Measurements from ENCODE around the gene MFAP2.

The MFAP2 gene

DNA sequence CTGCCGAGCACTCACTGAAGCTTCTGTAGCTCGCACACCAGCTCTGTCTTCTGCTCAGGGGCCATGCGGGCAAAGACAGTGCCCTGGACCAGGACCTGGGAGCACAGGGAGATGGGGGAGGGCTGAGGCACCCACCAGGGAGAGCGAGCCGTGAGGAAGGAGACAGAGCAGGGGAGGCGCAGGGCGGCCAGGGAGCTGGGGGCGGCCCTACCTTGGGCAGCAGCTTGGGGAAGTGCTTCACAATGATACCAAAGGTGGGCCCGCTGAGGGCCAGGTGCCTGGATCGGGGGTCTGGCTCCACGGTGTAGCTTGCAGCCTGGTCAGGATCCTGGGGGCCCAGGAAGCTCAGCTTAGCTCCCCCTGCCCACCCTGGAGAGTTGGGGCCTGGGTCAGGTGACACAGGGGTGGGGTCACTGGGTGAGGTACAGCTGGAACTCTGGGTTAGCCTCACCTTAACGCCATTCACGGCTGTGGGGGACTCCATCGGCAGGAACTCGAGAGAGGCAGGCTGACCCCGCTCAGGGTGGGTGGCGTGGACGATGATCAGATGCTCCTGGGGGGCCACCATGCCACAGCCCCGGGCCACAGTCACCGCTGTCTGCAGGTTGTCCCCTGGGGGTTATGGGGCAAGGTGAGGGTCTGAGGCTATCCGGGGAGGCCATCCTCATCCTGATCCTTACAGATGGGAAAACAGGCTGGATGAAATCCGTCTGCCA is 9.4 kb upstream of the MFAP2 start:
- no peaks in the 10 kb centered on the region for H3K27me3 ChIP-seq (replicated peaks)
- in situ Hi-C loops (cut with HindIII; ENCODE audit: low pct_ligation_motif_present, low sequenced_read_pairs), result no loop called here
- H3K27ac ChIP-seq, result no peak overlapping the region
- H3K4me3 ChIP-seq (ENCODE audit: low read depth, low read length), result no peak overlapping the region
- DNase-seq, result no peak
- TF ChIP-seq, protein P1, sequence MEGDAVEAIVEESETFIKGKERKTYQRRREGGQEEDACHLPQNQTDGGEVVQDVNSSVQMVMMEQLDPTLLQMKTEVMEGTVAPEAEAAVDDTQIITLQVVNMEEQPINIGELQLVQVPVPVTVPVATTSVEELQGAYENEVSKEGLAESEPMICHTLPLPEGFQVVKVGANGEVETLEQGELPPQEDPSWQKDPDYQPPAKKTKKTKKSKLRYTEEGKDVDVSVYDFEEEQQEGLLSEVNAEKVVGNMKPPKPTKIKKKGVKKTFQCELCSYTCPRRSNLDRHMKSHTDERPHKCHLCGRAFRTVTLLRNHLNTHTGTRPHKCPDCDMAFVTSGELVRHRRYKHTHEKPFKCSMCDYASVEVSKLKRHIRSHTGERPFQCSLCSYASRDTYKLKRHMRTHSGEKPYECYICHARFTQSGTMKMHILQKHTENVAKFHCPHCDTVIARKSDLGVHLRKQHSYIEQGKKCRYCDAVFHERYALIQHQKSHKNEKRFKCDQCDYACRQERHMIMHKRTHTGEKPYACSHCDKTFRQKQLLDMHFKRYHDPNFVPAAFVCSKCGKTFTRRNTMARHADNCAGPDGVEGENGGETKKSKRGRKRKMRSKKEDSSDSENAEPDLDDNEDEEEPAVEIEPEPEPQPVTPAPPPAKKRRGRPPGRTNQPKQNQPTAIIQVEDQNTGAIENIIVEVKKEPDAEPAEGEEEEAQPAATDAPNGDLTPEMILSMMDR (IDR thresholded peaks at IDR 0.05; ENCODE audit: low read depth, low read length, missing control alignments), result no peak
- peaks cover 18% of the 10 kb centered on the region for H3K36me3 ChIP-seq (replicated peaks)

DNA sequence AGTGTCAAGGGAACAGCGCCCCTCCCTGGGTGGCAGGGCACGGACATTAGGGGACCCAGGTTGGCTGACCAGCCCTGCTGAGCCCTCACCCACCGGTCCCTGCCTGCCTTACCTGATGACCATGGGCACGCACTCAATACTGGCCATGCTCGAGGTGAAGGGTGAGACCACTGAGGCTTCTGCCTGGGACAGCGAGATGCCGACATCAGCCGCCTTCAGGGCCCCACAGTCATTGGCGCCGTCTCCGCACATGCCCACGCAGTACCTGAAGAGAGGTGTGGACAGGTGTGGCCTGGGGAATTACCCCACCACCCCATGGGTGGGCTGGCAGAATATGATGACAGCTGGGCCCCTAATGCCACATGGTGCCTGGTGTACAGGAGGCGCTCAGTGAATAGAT is 7.8 kb upstream of the MFAP2 start:
- in situ Hi-C loops (cut with HindIII; ENCODE audit: low pct_ligation_motif_present, low sequenced_read_pairs), result no loop called here
- DNase-seq, result no peak
- Histone ChIP-seq H3K27me3 (replicated peaks) (no peaks in the 10 kb centered on the region), H3K27ac (no peak overlapping the region), H3K4me3 (ENCODE audit: low read depth, low read length) (no peak overlapping the region), H3K36me3 (replicated peaks) (peaks cover 18% of the 10 kb centered on the region)
- TF ChIP-seq, protein P1 (IDR thresholded peaks at IDR 0.05; ENCODE audit: low read depth, low read length, missing control alignments), result no peak

DNA sequence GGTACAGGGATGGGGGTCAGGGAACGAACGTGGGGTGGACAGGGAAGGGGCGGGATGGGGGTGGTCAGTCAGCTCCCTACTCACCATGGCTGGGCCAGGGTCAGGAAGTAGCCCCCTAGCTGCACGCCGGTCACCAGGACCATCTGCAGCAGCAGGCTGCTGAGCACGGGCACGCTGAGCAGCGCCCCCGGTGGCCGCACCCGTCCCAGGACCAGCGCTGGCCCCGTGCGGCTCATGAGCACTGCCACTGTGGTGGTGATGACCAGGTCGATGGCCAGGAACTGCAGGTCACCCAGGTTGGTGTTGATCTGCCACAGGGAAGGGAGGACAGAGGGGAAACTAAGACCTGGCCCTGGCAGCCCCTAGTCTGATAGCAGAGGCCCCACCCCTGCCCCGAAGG is 6.5 kb upstream of the MFAP2 start:
- TF ChIP-seq, protein P1 (IDR thresholded peaks at IDR 0.05; ENCODE audit: low read depth, low read length, missing control alignments), result peak; percentile 66
- H3K36me3 ChIP-seq (replicated peaks), result peaks cover 18% of the 10 kb centered on the region
- H3K4me3 ChIP-seq (ENCODE audit: low read depth, low read length), result no peak overlapping the region
- in situ Hi-C loops (cut with HindIII; ENCODE audit: low pct_ligation_motif_present, low sequenced_read_pairs), result no loop called here
- H3K27ac ChIP-seq, result no peak overlapping the region
- no peak for DNase-seq
- no peaks in the 10 kb centered on the region for H3K27me3 ChIP-seq (replicated peaks)

DNA sequence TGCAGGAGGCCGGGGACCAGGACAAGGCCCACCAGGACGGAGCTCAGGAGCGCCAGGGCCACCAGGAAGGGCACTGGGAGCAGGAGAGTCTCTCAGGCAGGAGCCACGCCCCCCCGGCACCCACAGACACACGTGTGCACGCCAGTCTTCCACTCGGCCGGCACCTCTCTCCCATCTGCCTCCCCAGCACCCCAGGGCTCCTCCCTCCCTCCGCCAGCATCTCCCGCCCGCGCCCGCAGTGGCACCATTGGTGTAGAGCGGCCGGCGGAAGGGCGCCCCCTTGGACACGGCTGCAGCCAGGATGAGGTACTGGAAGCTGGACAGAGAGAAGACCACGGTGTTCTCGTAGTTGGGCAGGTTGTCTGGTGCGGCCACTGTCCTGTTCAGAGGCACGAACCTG is 6.1 kb upstream of the MFAP2 start:
- Histone ChIP-seq H3K36me3 (replicated peaks) (peaks cover 18% of the 10 kb centered on the region), H3K27me3 (replicated peaks) (no peaks in the 10 kb centered on the region), H3K27ac (no peak overlapping the region), H3K4me3 (ENCODE audit: low read depth, low read length) (no peak overlapping the region)
- in situ Hi-C loops (cut with HindIII; ENCODE audit: low pct_ligation_motif_present, low sequenced_read_pairs), result no loop called here
- no peak for DNase-seq
- TF ChIP-seq, protein P1 (IDR thresholded peaks at IDR 0.05; ENCODE audit: low read depth, low read length, missing control alignments), result no peak

DNA sequence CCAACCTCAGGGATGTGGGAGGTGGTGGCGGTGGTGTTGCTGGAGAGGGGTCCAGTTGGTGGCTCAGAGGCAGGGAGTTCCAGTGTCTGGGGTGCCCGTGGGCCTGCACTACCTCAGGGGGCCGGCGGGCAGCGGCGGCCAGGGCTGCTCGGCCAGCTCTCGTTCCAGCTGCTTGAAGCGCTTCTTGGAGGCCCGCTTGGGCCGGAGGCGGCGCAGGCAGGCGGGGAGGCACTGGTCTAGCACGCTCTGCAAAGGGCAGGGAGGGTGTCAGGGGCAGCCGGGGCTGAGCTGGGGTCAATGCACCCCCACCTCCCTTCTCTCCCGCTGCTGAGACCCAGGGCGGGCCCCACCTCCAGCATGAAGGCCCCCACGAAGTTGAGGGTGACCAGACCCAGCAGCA is 5.7 kb upstream of the MFAP2 start:
- peaks cover 14% of the 10 kb centered on the region for H3K36me3 ChIP-seq (replicated peaks)
- no peak overlapping the region for H3K27ac ChIP-seq
- H3K27me3 ChIP-seq (replicated peaks), result no peaks in the 10 kb centered on the region
- DNase-seq, result no peak
- in situ Hi-C loops (cut with HindIII; ENCODE audit: low pct_ligation_motif_present, low sequenced_read_pairs), result no loop called here
- H3K4me3 ChIP-seq (ENCODE audit: low read depth, low read length), result no peak overlapping the region
- TF ChIP-seq, protein P1 (IDR thresholded peaks at IDR 0.05; ENCODE audit: low read depth, low read length, missing control alignments), result no peak

DNA sequence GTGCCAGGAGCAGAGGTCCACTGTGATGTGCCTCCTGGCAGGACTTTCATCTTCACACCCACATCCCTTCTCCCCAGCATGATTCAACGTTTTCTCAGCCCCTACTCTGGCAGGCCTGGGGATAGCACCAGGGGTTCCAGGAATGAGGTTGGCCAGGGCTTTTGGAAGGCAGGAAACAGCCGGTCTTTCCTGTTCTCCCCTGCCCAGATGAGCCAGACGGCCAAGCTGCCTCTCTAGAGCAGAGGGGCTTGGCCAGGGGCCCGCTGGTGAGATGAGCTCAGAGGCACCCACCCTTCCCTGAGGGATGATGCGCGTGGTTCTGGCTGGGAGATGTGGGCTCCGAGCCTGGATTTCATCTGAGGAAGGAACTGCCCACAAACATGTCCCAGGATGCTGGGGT is 4.3 kb upstream of the MFAP2 start:
- DNase-seq, result peak; percentile 59
- Histone ChIP-seq H3K36me3 (replicated peaks) (peaks cover 14% of the 10 kb centered on the region), H3K27me3 (replicated peaks) (no peaks in the 10 kb centered on the region), H3K4me3 (ENCODE audit: low read depth, low read length) (no peak overlapping the region), H3K27ac (peak overlapping the region; percentile 14)
- in situ Hi-C loops (cut with HindIII; ENCODE audit: low pct_ligation_motif_present, low sequenced_read_pairs), result no loop called here
- TF ChIP-seq, protein P1 (IDR thresholded peaks at IDR 0.05; ENCODE audit: low read depth, low read length, missing control alignments), result no peak

All from brain microvascular endothelial cell (primary cell).